HG03432 (cell line): ENCODE measurements around the gene NRN1.
"Not testable (repeated sequence)": the region's sequence is repeated elsewhere in the genome, so short reads cannot be mapped to it uniquely, and the experiment has no call there.

Source experiments
- ATAC-seq: cut with Tn5 transposase; IDR thresholded peaks from one replicate; pipeline ENCODE4 v1.9.1; 2021; ENCODE audit warnings: mild to moderate bottlenecking, moderate library complexity; ENCODE audit not compliant: unreplicated experiment

Gene NRN1

DNA sequence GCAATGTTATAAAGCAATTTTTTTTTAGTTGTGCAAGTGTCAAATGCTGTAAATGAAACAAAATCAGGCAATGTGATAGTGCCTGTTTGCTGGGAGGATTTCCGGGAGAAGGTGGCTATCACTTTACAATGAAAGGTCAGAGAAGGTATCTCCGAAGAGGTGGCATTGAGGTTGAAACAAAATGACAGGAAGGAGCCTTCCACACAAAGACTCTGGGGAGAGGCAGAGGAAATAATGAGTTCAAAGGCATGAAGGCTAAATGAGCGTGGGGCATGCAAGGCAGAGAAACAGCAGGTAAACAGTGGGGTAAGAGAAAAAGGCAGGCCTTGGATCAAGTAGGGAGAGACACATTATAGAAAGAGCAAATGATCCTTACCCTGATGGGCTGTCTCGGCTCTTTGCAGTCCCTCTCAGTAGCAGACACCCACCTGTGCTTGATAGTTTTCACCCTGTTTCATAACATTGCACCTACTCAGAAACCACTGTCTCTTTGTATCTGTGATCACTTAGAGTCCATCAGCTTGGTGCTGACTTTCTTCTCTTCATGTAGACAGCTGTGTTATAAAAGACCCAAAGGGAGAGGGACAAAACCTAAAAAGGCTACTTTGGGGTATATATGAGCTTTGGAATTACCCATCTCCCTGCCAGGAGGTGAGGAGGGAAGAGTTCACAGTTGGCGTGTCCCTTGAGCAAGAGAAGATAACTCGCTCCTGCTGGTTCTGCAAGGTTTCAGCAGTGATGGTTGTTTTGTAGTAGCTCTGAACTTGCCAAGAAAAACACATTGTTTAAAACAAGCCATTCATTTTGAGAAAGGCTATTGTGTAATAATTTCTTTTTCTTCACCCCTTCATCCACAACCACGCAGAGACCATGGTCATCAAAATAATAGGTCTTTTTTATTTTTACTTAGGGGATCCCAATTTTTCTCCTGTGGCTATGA is 22.3 kb downstream of the NRN1 start:
- ATAC-seq, result no peak

DNA sequence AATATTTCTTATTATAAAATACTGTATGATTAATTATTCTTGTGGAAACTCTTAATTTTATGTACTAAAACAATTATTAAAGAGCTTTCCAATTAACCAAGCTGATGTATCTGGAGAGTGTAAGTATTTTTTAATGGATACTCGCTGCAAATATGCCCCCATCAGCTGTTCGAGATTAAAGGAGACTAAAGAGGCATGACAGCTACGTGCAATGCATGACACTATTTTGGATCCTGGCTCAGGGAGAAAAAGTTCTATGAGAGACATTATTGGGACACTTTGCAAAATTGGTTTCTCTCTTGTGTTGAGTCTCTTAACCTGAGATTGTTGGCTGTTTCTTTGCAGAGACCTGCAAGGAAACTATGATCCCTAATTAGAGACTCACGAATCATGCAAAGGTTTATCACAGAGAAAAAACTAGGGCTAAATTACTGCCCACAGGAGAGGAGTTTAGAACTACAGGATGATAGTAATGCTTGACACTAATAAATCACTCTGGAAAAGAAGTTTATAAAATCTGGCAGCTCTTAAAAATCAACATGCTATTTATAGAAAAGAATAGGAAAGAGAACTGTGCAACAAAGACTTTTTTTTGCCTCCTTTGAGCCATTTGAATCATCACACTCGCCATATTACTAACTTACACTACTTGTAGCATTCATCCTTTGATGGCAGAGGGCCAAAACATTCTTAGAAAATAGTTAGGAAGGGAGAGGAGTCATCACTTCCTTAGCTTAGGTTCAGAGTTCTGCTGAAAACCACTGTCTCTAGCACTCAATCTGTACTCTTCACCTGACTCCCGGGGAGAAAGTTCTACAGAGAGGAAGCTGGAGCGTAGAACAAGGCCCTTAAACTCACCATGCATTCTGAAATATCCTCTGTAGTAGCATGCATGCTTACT is 25.3 kb downstream of the NRN1 start:
- no peak for ATAC-seq

DNA sequence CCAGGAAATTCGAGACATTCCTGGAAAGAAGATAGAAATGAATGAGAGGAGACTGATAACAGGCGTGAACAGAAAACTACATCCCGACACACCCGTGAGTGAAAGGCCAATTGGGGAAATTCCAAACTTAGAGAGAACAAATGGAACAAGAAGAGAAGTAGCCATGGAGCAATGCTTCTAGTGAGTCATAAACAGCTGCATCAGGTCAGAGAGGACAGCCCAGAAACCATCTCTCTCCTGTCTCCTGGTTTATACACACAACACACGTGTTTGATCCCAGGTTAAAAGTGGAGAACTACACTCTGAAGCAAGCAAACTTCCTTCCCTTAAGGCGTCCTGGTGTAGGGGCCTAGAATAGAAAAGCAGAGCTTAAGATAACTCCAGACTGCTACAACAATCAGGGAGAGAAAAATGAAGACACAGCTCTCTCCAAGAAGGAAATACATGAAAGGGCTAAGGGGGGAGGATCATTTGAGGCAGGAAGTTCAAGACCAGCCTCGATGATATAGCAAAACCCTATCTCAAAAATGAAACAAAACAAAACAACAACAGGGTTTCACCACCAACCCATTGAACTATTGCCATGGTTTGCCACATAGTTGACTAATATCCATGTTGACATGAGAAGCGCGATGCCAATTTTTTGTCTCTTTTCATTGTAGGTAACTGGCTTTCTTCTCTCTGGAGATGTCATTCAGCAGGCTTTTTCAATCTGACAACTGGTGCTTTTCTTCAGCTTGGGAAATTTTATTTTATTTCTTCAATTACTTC is 26.9 kb downstream of the NRN1 start:
- no peak for ATAC-seq

DNA sequence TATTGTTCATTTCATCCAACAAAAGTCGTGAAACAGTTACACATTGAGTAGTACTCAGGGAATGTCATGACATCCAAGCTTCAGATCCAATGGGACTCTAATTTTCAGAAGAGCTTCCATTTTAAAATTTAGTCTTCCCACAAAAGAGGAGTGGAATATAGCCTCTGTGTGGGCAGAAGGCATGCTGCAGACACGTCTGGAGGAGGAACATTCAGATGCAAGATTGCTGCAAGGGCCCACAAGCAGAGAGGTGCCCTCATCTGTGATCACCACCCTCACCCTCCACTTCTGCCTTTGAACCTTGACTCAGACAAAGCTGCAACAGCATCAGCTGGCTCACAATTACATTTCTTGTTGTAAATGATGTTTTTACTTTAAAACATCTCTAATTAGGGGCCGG is 29.9 kb downstream of the NRN1 start:
- ATAC-seq, result no peak

DNA sequence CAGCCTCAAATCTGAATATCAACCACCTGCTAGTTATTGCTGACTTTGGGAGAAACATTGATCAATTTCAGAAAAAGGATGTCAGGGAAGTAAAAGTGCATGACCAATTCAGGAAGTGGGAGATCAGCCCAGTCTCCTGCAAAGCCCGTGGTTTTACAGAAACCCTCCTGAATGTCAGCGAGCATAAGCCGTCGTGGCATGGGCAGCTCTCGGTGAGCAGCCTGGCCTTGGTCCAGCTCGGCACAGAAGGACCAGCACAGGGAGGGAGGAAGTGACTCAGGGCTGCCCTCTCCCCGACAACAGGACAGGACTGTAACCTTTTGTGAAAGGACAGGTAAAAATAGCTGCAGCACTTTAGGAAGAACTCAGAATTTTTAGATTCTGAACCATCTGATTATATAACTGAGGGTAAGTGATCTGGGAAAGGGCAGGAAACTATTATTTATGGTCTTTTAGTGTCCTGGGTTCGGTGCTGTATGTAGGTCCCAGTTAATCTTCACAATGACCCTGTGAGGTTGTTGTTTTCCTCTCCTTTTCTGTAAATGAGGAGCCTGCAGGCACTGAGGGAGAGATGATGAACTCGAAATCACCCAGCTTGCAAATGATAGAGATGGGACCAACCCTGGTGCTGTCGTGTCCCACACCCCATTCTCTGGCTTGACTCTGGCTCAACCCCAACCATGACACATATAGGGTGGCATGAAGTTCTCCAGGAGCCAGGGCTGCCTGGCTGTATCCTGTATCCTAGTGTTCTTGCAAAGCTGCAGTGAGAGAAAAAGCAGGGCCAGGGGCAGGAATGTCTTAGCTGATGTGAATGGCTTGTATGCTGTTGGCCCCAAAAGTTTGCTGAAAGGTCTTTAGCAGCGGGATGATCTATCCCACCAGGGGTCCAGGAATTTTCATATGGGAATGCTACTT is 37.6 kb downstream of the NRN1 start:
- ATAC-seq, result no peak

DNA sequence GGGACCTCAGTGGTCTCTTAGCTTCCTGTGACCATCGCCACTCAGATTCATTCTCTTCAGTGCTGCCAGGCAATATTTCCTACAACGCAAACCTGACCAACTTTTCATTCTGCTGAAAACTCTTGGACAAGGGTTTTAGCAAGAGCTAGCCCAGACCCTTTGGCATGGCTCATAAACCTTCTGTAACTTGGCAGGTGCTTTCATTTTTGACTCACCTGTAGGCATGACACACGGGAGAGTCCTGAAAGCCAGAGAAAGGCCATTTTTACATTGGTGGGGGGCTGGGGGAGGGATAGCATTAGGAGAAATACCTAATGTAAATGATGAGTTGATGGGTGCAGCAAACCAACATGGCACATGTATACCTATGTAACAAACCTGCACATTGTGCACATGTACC is 38.7 kb downstream of the NRN1 start:
- ATAC-seq, result not testable (repeated sequence)

DNA sequence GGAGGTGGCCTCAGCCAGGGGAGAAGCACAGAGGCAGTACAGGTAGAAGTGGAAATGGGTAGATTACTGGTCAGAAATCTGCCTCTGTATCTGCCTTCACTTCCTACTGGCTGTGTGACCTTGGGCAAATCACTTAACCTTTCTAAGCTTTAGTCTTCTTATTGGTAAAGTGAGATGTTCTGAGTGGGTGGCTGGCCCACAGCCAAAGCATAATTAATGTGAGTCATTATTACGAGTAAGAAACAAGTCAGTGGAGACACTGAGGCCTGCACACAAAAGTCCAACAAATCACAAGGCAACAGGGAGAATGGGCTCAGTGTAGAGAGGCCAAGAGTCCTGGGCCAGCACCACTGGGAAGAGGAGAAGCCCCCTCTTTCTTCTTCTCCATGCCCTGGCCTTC is 39.1 kb downstream of the NRN1 start:
- ATAC-seq, result no peak

DNA sequence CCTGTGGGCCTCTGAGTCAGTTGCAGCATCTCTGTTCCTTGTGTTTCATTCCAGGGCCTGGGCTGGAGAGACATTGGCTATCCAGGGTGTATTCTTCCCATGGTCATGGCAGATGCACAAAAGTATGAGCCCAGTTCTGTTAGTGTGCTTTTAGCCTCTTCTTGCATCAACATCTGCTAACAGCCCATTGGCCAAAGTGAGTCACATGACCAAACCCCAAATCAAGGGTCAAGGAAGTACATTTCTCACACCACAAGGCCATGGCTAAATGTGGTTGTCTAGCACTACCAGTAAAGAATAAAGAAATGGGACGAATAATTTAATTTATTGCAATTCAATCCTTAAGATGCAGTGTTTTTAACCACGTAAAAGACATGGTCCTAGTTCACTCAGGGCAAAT is 43.9 kb downstream of the NRN1 start:
- ATAC-seq, result no peak

DNA sequence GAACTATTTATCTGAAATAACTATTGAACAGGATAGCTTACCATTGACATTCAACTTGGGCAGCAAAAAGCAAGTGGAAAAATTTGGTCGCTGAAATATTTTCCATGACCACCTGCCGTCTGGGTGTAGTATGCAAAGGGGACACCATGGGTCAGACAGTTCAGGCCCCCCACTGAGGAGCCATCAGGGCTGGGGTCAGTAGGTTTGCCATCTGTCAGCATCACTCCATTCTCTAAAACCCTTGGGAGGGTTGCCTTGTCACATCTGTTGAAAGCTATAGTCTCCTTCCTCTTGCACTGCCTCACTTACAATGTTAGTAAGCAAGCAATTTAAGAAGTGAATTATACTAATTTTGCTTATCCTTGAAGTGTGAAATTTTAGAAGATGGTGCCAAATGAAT is 44.9 kb downstream of the NRN1 start:
- no peak for ATAC-seq

DNA sequence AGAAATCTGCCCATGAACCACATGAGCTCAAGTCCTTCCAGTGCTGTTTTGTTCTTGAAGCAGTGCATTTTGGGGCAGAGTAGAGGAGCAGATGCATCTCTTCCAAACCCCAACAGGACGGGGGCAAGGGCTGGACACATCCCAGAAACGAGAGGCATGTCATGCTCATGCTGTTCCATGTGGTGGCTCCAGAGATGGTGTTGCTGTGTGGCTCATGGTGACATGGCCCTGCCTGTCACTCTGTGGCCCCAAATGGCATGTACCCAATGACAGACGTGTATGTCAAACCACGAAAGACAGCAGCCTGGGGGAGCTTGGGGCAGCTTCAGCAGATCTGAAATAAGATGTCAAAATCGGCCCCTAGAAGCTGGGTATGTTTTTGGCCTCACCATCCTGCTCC is 46.3 kb downstream of the NRN1 start:
- ATAC-seq, result no peak

DNA sequence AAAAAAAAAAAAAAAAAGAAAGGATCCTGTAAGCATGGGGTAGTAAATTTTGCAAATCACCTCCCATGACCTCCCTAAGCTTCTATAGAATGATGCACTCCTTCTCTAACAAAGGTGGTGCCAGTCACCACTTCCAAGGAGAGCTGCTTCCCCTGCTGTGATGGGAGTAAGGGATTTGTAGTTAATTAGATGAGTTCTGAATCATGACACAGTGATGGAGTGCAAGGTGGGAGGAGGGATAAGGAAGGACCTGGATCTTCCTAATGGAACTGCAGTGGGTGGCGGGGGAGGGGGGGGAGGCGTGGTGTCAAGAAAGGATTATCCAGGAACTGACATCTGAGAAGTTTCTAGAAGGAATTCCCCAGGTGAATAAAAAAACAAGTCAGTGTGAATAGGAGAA is 47.8 kb downstream of the NRN1 start:
- ATAC-seq, result no peak

DNA sequence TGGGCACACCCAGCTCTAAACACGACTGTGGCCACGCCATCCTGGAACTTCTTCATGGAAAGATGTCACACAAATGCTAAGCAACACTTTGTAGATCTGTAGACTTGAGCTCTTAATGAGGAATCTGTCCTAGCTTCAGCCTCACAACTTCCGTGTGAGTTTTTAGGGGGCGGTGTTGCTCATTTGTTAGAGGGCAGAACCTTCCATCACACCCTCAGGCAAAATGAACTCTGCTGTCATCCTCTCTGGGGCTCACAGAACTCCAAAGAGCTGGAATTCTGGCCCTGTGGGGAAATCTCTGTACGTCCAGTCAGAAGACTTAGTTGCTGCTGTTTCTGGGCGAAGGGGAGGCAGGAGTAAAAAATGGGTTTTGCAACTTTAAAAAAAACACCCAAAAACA is 49.8 kb downstream of the NRN1 start:
- ATAC-seq, result no peak

DNA sequence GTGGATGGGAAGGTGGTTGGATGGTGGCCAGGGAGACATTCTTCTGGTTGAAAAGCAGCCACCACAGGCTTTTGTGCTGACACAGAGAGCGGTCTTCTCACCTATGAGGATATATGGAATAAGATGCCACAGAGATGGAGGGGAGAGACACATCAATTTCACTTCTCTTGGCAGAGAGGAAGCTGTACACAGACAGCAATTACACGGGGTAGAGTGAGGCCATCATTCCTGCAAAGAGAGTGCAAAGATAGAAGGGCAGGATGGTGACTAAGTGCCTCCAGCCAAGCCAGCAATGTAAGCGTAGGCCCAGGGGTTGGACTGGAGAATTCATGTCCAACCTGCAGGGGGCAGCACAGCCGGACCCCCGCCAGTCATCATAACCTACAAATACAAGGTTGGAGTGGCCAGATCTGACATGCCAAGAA is 56.4 kb downstream of the NRN1 start:
- no peak for ATAC-seq
